HepG2 (cell line): ENCODE results near the gene IL32. TPM values are rescaled to one million over a fixed set of nuclear protein-coding genes. Genes with fewer than 3 reads are reported as not detected.

Experiments used
- CHD2 ChIP-seq: IDR thresholded peaks from 2 replicates; pipeline ENCODE4 v1.6.1; 2011; ENCODE audit warnings: low read depth, low read length, improper control_type of control experiment
- MAX ChIP-seq: IDR thresholded peaks from 2 replicates; pipeline ENCODE4 v1.6.1; 2012; ENCODE audit warnings: inconsistent platforms
- MBD4 ChIP-seq: IDR thresholded peaks from 2 replicates; pipeline ENCODE4 v1.6.1; 2012; ENCODE audit warnings: low read length, inconsistent platforms, borderline replicate concordance
- MED1 ChIP-seq: sonication (generic); formaldehyde crosslinking; IDR thresholded peaks from 2 replicates; pipeline ENCODE4 v1.4.0; 2020; ENCODE audit warnings: missing genetic modification reagents
- NCOA1 ChIP-seq: sonication (generic); formaldehyde crosslinking; IDR thresholded peaks from 2 replicates; pipeline ENCODE4 v1.9.0; 2021; ENCODE audit warnings: missing genetic modification reagents
- NRL ChIP-seq: sonication (generic); formaldehyde crosslinking; IDR thresholded peaks from 2 replicates; pipeline ENCODE4 v1.5.0; 2020; ENCODE audit warnings: missing genetic modification reagents, mild to moderate bottlenecking, moderate library complexity, borderline replicate concordance
- SP140L ChIP-seq: sonication (generic); formaldehyde crosslinking; IDR thresholded peaks from 2 replicates; pipeline ENCODE4 v1.4.0; 2020; ENCODE audit warnings: missing genetic modification reagents, borderline replicate concordance
- SUZ12 ChIP-seq: fragments of 150-350 bp; IDR thresholded peaks from 2 replicates; pipeline ENCODE4 v1.6.1; 2014; ENCODE audit warnings: low read depth, low read length
- XRCC5 ChIP-seq: fragments of 200-400 bp; formaldehyde crosslinking; optimal IDR thresholded peaks from 2 replicates; pipeline ENCODE3; 2017; ENCODE audit warnings: mild to moderate bottlenecking, low read length
- ZNF121 ChIP-seq: sonication (generic); formaldehyde crosslinking; IDR thresholded peaks from 2 replicates; pipeline ENCODE4 v1.5.0; 2020; ENCODE audit warnings: mild to moderate bottlenecking, missing genetic modification reagents
- ZNF329 ChIP-seq: sonication (generic); formaldehyde crosslinking; IDR thresholded peaks from 2 replicates; pipeline ENCODE4 v1.9.0; 2021; ENCODE audit warnings: low read depth, mild to moderate bottlenecking, missing genetic modification reagents
- ZNF788 ChIP-seq: sonication (generic); formaldehyde crosslinking; IDR thresholded peaks from 2 replicates; pipeline ENCODE4 v1.5.0; 2020; ENCODE audit warnings: mild to moderate bottlenecking, missing genetic modification reagents, borderline replicate concordance
- ZSCAN21 ChIP-seq: sonication (generic); formaldehyde crosslinking; IDR thresholded peaks from 2 replicates; pipeline ENCODE4 v1.8.0; 2022; ENCODE audit warnings: mild to moderate bottlenecking, missing genetic modification reagents, moderate library complexity, borderline replicate concordance
- polyA plus RNA-seq, 8 experiments: library from polyadenylated mRNA; depleted of rRNA in 3 of 8; stranded (reverse) in 7 of 8; unstranded in 1 of 8; fragments of >200 nt; fragmentation: Illumina TruSeq in 4 of 8; extraction: Trizol in 4 of 8; gene quantifications; 2 replicates each; pipeline versions ENCODE4 v1.2.1 to v1.2.3, GENCODE V29; 2011 to 2016; ENCODE audit warnings: low read depth in 4 of 8, missing spikeins in 1 of 8, mixed read lengths in 1 of 8; ENCODE audit not compliant: insufficient read depth in 1 of 8
- total RNA-seq, 5 experiments: library from RNA; depleted of rRNA; stranded (reverse); fragments of >200 nt; fragmentation: Illumina TruSeq; extraction: Trizol; gene quantifications; 2 replicates each; pipeline ENCODE4 v1.2.3, GENCODE V29; 2016; ENCODE audit warnings: low read depth in 1 of 5
- TF ChIP-seq, protein P1 (sequence below): sonication (generic); formaldehyde crosslinking; IDR thresholded peaks from 2 replicates; pipeline ENCODE4 v1.4.0; 2020; ENCODE audit warnings: missing genetic modification reagents, borderline replicate concordance
- TF ChIP-seq, protein P2 (sequence below): sonication (generic); formaldehyde crosslinking; IDR thresholded peaks from 2 replicates; pipeline ENCODE4 v1.8.0; 2022; ENCODE audit warnings: low read depth, missing genetic modification reagents
- TF ChIP-seq, protein P3 (sequence below): sonication (generic); formaldehyde crosslinking; IDR thresholded peaks from 2 replicates; pipeline ENCODE4 v1.4.0; 2020; ENCODE audit warnings: mild to moderate bottlenecking, missing genetic modification reagents
- TF ChIP-seq, protein P4 (sequence below): sonication (generic); formaldehyde crosslinking; IDR thresholded peaks from 2 replicates; pipeline ENCODE4 v1.8.0; 2022; ENCODE audit warnings: mild to moderate bottlenecking, missing genetic modification reagents, borderline replicate concordance

IL32 gene
- total and polyA plus RNA-seq, 2 of the 13 experiments (the other 11 are each of a cell fraction or from before 2014, with no cell fraction given): 115 to 165 TPM

- TF ChIP-seq, protein P1, sequence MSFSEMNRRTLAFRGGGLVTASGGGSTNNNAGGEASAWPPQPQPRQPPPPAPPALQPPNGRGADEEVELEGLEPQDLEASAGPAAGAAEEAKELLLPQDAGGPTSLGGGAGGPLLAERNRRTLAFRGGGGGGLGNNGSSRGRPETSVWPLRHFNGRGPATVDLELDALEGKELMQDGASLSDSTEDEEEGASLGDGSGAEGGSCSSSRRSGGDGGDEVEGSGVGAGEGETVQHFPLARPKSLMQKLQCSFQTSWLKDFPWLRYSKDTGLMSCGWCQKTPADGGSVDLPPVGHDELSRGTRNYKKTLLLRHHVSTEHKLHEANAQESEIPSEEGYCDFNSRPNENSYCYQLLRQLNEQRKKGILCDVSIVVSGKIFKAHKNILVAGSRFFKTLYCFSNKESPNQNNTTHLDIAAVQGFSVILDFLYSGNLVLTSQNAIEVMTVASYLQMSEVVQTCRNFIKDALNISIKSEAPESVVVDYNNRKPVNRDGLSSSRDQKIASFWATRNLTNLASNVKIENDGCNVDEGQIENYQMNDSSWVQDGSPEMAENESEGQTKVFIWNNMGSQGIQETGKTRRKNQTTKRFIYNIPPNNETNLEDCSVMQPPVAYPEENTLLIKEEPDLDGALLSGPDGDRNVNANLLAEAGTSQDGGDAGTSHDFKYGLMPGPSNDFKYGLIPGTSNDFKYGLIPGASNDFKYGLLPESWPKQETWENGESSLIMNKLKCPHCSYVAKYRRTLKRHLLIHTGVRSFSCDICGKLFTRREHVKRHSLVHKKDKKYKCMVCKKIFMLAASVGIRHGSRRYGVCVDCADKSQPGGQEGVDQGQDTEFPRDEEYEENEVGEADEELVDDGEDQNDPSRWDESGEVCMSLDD: 0 out of 2 replicates have a peak, but pooled peaks have one; percentile 75
- TF ChIP-seq MED1 (peak; percentile 72), SUZ12 (no peak), CHD2 (0 out of 2 replicates have a peak, but pooled peaks have one; percentile 15), NRL (CRISPR knock-in tag) (no peak), ZNF329 (CRISPR knock-in tag) (no peak), ZSCAN21 (CRISPR knock-in tag) (peak; percentile 59; the same call in 1 of the 2 replicates), ZNF121 (0 out of 2 replicates have a peak, but pooled peaks have one; percentile 30), MAX (peak; percentile 84), NCOA1 (CRISPR knock-in tag) (no peak), MBD4 (no peak), XRCC5 (peak; percentile 61), SP140L (CRISPR knock-in tag) (no peak), ZNF788 (CRISPR knock-in tag) (peak; percentile 80; the same call in 1 of the 2 replicates)
- TF ChIP-seq, protein P2, sequence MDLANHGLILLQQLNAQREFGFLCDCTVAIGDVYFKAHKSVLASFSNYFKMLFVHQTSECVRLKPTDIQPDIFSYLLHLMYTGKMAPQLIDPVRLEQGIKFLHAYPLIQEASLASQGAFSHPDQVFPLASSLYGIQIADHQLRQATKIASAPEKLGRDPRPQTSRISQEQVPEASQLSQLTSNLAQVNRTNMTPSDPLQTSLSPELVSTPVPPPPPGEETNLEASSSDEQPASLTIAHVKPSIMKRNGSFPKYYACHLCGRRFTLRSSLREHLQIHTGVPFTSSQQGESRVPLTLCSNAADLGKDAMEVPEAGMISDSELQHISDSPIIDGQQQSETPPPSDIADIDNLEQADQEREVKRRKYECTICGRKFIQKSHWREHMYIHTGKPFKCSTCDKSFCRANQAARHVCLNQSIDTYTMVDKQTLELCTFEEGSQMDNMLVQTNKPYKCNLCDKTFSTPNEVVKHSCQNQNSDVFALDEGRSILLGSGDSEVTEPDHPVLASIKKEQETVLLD (CRISPR knock-in tag): peak; percentile 92
- TF ChIP-seq, protein P3, sequence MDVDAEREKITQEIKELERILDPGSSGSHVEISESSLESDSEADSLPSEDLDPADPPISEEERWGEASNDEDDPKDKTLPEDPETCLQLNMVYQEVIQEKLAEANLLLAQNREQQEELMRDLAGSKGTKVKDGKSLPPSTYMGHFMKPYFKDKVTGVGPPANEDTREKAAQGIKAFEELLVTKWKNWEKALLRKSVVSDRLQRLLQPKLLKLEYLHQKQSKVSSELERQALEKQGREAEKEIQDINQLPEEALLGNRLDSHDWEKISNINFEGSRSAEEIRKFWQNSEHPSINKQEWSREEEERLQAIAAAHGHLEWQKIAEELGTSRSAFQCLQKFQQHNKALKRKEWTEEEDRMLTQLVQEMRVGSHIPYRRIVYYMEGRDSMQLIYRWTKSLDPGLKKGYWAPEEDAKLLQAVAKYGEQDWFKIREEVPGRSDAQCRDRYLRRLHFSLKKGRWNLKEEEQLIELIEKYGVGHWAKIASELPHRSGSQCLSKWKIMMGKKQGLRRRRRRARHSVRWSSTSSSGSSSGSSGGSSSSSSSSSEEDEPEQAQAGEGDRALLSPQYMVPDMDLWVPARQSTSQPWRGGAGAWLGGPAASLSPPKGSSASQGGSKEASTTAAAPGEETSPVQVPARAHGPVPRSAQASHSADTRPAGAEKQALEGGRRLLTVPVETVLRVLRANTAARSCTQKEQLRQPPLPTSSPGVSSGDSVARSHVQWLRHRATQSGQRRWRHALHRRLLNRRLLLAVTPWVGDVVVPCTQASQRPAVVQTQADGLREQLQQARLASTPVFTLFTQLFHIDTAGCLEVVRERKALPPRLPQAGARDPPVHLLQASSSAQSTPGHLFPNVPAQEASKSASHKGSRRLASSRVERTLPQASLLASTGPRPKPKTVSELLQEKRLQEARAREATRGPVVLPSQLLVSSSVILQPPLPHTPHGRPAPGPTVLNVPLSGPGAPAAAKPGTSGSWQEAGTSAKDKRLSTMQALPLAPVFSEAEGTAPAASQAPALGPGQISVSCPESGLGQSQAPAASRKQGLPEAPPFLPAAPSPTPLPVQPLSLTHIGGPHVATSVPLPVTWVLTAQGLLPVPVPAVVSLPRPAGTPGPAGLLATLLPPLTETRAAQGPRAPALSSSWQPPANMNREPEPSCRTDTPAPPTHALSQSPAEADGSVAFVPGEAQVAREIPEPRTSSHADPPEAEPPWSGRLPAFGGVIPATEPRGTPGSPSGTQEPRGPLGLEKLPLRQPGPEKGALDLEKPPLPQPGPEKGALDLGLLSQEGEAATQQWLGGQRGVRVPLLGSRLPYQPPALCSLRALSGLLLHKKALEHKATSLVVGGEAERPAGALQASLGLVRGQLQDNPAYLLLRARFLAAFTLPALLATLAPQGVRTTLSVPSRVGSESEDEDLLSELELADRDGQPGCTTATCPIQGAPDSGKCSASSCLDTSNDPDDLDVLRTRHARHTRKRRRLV (CRISPR knock-in tag): no peak
- TF ChIP-seq, protein P4, sequence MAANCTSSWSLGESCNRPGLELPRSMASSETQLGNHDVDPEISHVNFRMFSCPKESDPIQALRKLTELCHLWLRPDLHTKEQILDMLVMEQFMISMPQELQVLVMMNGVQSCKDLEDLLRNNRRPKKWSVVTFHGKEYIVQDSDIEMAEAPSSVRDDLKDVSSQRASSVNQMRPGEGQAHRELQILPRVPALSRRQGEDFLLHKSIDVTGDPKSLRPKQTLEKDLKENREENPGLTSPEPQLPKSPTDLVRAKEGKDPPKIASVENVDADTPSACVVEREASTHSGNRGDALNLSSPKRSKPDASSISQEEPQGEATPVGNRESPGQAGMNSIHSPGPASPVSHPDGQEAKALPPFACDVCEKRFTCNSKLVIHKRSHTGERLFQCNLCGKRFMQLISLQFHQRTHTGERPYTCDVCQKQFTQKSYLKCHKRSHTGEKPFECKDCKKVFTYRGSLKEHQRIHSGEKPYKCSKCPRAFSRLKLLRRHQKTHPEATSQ: no peak
Observed at GRCh38 chr16:3106205-3106928, 40.9 kb downstream of the IL32 start (continued).
